Measurements from ENCODE around the gene FAM236B.
"Not testable (repeated sequence)": the region's sequence is repeated elsewhere in the genome, so short reads cannot be mapped to it uniquely, and the experiment has no call there.

- not testable (repeated sequence) for TF ChIP-seq CTCF (conservative IDR thresholded peaks at IDR 0.05; ENCODE audit: low read length); EZH2phosphoT487 (IDR thresholded peaks at IDR 0.05; ENCODE audit: borderline replicate concordance, low read depth, low read length)
Observed at GRCh38 chrX:72733636-72734035, 48.8 kb downstream of the FAM236B start.
